ENCODE measurements around the gene DEAF1. TPM values are rescaled to one million over a fixed set of nuclear protein-coding genes. Genes with fewer than 3 reads are reported as not detected.
"Not testable (repeated sequence)": the region's sequence is repeated elsewhere in the genome, so short reads cannot be mapped to it uniquely, and the experiment has no call there.

DEAF1 gene
- total RNA-seq, 1 donor from 2014 or later = 72.0 TPM

- Mint-ChIP-seq H3K36me3 (ENCODE audit: low read depth) (peaks cover 27% of the 10 kb centered on the region), H3K4me3 (ENCODE audit: low read depth) (no peak overlapping the region), H3K27me3 (ENCODE audit: low read depth) (no peaks in the 10 kb centered on the region), H3K9me3 (no peaks in the 10 kb centered on the region), H3K4me1 (ENCODE audit: low read depth) (no peaks in the 10 kb centered on the region), H3K27ac (no peak overlapping the region)
- no peak for DNase-seq (ENCODE audit: low spot score)
- intact Hi-C loops (cut with micrococcal nuclease) = no loop called here
Measured at GRCh38 chr11:655036-655726, 39.8 kb downstream of the DEAF1 start.

- DNase-seq (ENCODE audit: low spot score); H3K4me1 Mint-ChIP-seq (ENCODE audit: low read depth); H3K27ac Mint-ChIP-seq; intact Hi-C loops (cut with micrococcal nuclease); H3K4me3 Mint-ChIP-seq (ENCODE audit: low read depth); H3K9me3 Mint-ChIP-seq; H3K27me3 Mint-ChIP-seq (ENCODE audit: low read depth): not testable (repeated sequence)
- H3K36me3 Mint-ChIP-seq (ENCODE audit: low read depth) = peaks cover 30% of the 10 kb centered on the region
Measured at GRCh38 chr11:654444-654843, 40.6 kb downstream of the DEAF1 start.

- no peak for DNase-seq (ENCODE audit: low spot score)
- H3K4me1 Mint-ChIP-seq (ENCODE audit: low read depth) = no peaks in the 10 kb centered on the region
- H3K4me3 Mint-ChIP-seq (ENCODE audit: low read depth) = no peak overlapping the region
- H3K36me3 Mint-ChIP-seq (ENCODE audit: low read depth) = peaks cover 30% of the 10 kb centered on the region
- H3K27ac Mint-ChIP-seq = no peak overlapping the region
- H3K9me3 Mint-ChIP-seq = no peaks in the 10 kb centered on the region
- intact Hi-C loops (cut with micrococcal nuclease) = no loop called here
- no peaks in the 10 kb centered on the region for H3K27me3 Mint-ChIP-seq (ENCODE audit: low read depth)
Measured at GRCh38 chr11:653837-654236, 41.2 kb downstream of the DEAF1 start.

- H3K27ac Mint-ChIP-seq; H3K4me1 Mint-ChIP-seq (ENCODE audit: low read depth); H3K9me3 Mint-ChIP-seq; DNase-seq (ENCODE audit: low spot score); H3K27me3 Mint-ChIP-seq (ENCODE audit: low read depth); intact Hi-C loops (cut with micrococcal nuclease); H3K4me3 Mint-ChIP-seq (ENCODE audit: low read depth): not testable (repeated sequence)
- H3K36me3 Mint-ChIP-seq (ENCODE audit: low read depth) = peaks cover 29% of the 10 kb centered on the region
Measured at GRCh38 chr11:653136-653535, 41.9 kb downstream of the DEAF1 start.

GRCh38 chr11:650482-650881 is 44.5 kb downstream of the DEAF1 start:
- Mint-ChIP-seq H3K36me3 (ENCODE audit: low read depth) (peaks cover 30% of the 10 kb centered on the region), H3K4me1 (ENCODE audit: low read depth) (no peaks in the 10 kb centered on the region), H3K9me3 (no peaks in the 10 kb centered on the region), H3K4me3 (ENCODE audit: low read depth) (no peak overlapping the region), H3K27ac (no peak overlapping the region), H3K27me3 (ENCODE audit: low read depth) (no peaks in the 10 kb centered on the region)
- intact Hi-C loops (cut with micrococcal nuclease) = no loop called here
- DNase-seq (ENCODE audit: low spot score) = no peak

GRCh38 chr11:647672-648158 is 47.3 kb downstream of the DEAF1 start:
- DNase-seq (ENCODE audit: low spot score); H3K9me3 Mint-ChIP-seq; H3K4me1 Mint-ChIP-seq (ENCODE audit: low read depth); H3K27ac Mint-ChIP-seq; H3K27me3 Mint-ChIP-seq (ENCODE audit: low read depth); H3K4me3 Mint-ChIP-seq (ENCODE audit: low read depth); intact Hi-C loops (cut with micrococcal nuclease): not testable (repeated sequence)
- peaks cover 24% of the 10 kb centered on the region for H3K36me3 Mint-ChIP-seq (ENCODE audit: low read depth)

- no peaks in the 10 kb centered on the region for H3K27me3 Mint-ChIP-seq (ENCODE audit: low read depth)
- H3K4me3 Mint-ChIP-seq (ENCODE audit: low read depth) = no peak overlapping the region
- H3K27ac Mint-ChIP-seq = no peak overlapping the region
- H3K36me3 Mint-ChIP-seq (ENCODE audit: low read depth) = peaks cover 17% of the 10 kb centered on the region
- intact Hi-C loops (cut with micrococcal nuclease) = no loop called here
- no peaks in the 10 kb centered on the region for H3K4me1 Mint-ChIP-seq (ENCODE audit: low read depth)
- DNase-seq (ENCODE audit: low spot score) = no peak
- no peaks in the 10 kb centered on the region for H3K9me3 Mint-ChIP-seq
Measured at GRCh38 chr11:646214-646613, 48.8 kb downstream of the DEAF1 start.

GRCh38 chr11:645536-645935 is 49.5 kb downstream of the DEAF1 start:
- Mint-ChIP-seq H3K4me3 (ENCODE audit: low read depth) (no peak overlapping the region), H3K27ac (no peak overlapping the region), H3K9me3 (no peaks in the 10 kb centered on the region), H3K4me1 (ENCODE audit: low read depth) (no peaks in the 10 kb centered on the region), H3K36me3 (ENCODE audit: low read depth) (peaks cover 13% of the 10 kb centered on the region), H3K27me3 (ENCODE audit: low read depth) (no peaks in the 10 kb centered on the region)
- no peak for DNase-seq (ENCODE audit: low spot score)
- intact Hi-C loops (cut with micrococcal nuclease) = no loop called here

- Mint-ChIP-seq H3K27ac (no peak overlapping the region), H3K36me3 (ENCODE audit: low read depth) (peaks cover 10% of the 10 kb centered on the region), H3K9me3 (no peaks in the 10 kb centered on the region), H3K4me1 (ENCODE audit: low read depth) (no peaks in the 10 kb centered on the region), H3K4me3 (ENCODE audit: low read depth) (no peak overlapping the region), H3K27me3 (ENCODE audit: low read depth) (peaks cover 3% of the 10 kb centered on the region)
- no peak for DNase-seq (ENCODE audit: low spot score)
- intact Hi-C loops (cut with micrococcal nuclease) = no loop called here
Measured at GRCh38 chr11:643849-644738, 50.9 kb downstream of the DEAF1 start.

- peaks cover 10% of the 10 kb centered on the region for H3K27me3 Mint-ChIP-seq (ENCODE audit: low read depth)
- H3K4me1 Mint-ChIP-seq (ENCODE audit: low read depth) = no peaks in the 10 kb centered on the region
- H3K36me3 Mint-ChIP-seq (ENCODE audit: low read depth) = peaks cover 7% of the 10 kb centered on the region
- H3K27ac Mint-ChIP-seq = no peak overlapping the region
- no peak overlapping the region for H3K4me3 Mint-ChIP-seq (ENCODE audit: low read depth)
- H3K9me3 Mint-ChIP-seq = no peaks in the 10 kb centered on the region
- no peak for DNase-seq (ENCODE audit: low spot score)
- intact Hi-C loops (cut with micrococcal nuclease) = no loop called here
Measured at GRCh38 chr11:643366-643765, 51.7 kb downstream of the DEAF1 start.

- Mint-ChIP-seq H3K27me3 (ENCODE audit: low read depth) (peaks cover 17% of the 10 kb centered on the region), H3K27ac (no peak overlapping the region), H3K4me3 (ENCODE audit: low read depth) (no peak overlapping the region), H3K9me3 (no peaks in the 10 kb centered on the region), H3K36me3 (ENCODE audit: low read depth) (peaks cover 4% of the 10 kb centered on the region), H3K4me1 (ENCODE audit: low read depth) (peaks cover 2% of the 10 kb centered on the region)
- DNase-seq (ENCODE audit: low spot score) = no peak
- intact Hi-C loops (cut with micrococcal nuclease) = no loop called here
Measured at GRCh38 chr11:641806-642370, 53.1 kb downstream of the DEAF1 start.

GRCh38 chr11:640021-640706 is 54.9 kb downstream of the DEAF1 start:
- Mint-ChIP-seq H3K4me3 (ENCODE audit: low read depth) (no peak overlapping the region), H3K9me3 (no peaks in the 10 kb centered on the region), H3K36me3 (ENCODE audit: low read depth) (peaks cover 2% of the 10 kb centered on the region), H3K27ac (no peak overlapping the region), H3K4me1 (ENCODE audit: low read depth) (peaks cover 3% of the 10 kb centered on the region), H3K27me3 (ENCODE audit: low read depth) (peaks cover 26% of the 10 kb centered on the region)
- intact Hi-C loops (cut with micrococcal nuclease) = no loop called here
- DNase-seq (ENCODE audit: low spot score) = no peak

Measured in activated T-helper 2 cell treated with anti-CD3 and anti-CD28 coated beads, Interferon-gamma antibody, Interleukin-2, Interleukin-4, amounts not matched to agents 10 μg/mL and 5 μg/mL and 100 μg/mL, durations not matched to agents 14 hours and 24 hours and 36 hours (primary cell).